Epithelial cell of alveolus of lung (primary cell): ENCODE measurements around the gene ZNF496. TPM values are rescaled to one million over a fixed set of nuclear protein-coding genes. Genes with fewer than 3 reads are reported as not detected.

Experiments used
- total RNA-seq: library from RNA; depleted of rRNA; stranded (reverse); fragments of >200 nt; gene quantifications from 2 replicates; pipeline ENCODE4 v1.2.1, GENCODE V29; 2015

Gene ZNF496
- total RNA-seq, result 29.5 and 51.2 TPM in 2 replicates

DNA sequence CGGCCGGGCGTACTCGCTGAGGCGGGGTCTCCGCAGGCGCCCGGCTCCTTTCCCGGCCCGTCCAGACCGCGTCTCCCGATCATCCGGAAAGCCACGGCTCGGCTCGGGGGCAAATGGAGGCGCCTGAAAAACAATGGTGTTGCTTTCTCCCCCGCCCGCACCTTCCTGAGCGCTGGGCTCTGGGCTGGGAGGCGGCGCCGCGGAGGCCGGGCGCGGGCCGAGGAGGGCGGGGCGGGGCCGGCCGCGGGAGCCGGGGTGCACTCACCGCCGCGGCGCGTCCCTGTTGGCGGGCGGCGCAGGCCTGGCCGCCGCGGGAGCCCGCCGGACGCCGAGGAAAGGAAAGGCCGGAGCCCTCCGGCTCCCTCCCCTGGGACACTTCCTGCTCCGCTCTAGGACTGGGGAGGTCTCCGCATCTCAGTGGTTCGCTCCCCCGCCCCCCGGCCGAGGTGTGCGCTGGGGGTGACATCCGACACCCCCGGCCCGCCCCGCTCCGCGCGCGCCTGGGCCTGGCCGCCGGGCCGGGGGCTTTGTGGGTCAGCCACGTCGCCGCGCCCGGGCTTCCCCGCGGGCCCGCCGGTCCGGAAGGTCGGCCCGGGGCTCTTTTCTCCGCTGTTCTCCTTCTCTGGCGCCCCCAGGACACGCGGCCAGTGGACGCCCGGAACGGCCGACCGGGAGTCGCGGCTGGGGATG, at the start of gene ZNF496:
ZNF496 (minus strand) TSS at position 343 of the 690 bp plus-strand sequence. CDS start 2,289 bp downstream, outside the sequence.

DNA sequence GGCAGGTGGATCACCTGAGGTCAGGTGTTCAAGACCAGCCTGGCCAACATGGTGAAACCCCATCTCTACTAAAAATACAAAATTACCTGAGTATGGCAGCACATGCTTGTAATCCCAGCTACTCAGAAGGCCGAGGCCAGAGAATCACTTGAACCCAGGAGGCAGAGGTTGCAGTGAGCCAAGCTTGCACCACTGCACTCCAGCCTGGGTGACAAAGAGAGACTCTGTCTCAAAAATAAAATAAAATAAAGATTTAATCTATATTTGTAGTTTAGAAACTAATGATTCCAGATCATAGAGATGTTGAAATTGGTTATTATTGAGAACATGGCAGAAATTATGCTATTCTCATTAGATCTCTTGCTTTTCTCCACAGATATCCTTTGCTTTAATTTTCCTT, 75.9 kb downstream of the ZNF496 start, which contains the start of gene VN1R5:
VN1R5 (plus strand) TSS at position 301 of the 400 bp plus-strand sequence.

Other genes with a start within 250 kb of the ZNF496 start
- gene ZNF669, start 227.5 kb downstream of the ZNF496 start, total RNA-seq, result 4.9 and 14.8 TPM in 2 replicates
- gene ZNF124, start 159.8 kb downstream of the ZNF496 start, total RNA-seq, result 11.4 and 18.7 TPM in 2 replicates
- not detected in 2 replicates for gene VN1R5, start 75.8 kb downstream of the ZNF496 start, total RNA-seq
- gene NLRP3, start 84.3 kb upstream of the ZNF496 start, total RNA-seq, result 0.13 and 0.32 TPM in 2 replicates
- not detected in 2 replicates for gene OR2B11, start 126.2 kb upstream of the ZNF496 start, total RNA-seq
- not detected in 2 replicates for gene OR2C3, start 204.6 kb upstream of the ZNF496 start, total RNA-seq
- gene GCSAML, start 217.3 kb upstream of the ZNF496 start, total RNA-seq, result not detected in 2 replicates